Endothelial cell (in vitro differentiated cells): ENCODE results near the gene CSGALNACT2. TPM values are rescaled to one million over a fixed set of nuclear protein-coding genes. Genes with fewer than 3 reads are reported as not detected.

Experiments
- DNase-seq: peaks from one replicate; pipeline ENCODE4 v3.0.0; 2021; ENCODE audit warnings: low spot score
- H3K27ac Mint-ChIP-seq: one replicate; pipeline ENCODE4 v1.8.0; 2021; ENCODE audit warnings: mixed read lengths, inconsistent platforms; ENCODE audit not compliant: unreplicated experiment
- H3K27me3 Mint-ChIP-seq: one replicate; pipeline ENCODE4 v1.8.0; 2021; ENCODE audit warnings: mild to moderate bottlenecking, moderate library complexity, mixed read lengths, inconsistent platforms; ENCODE audit not compliant: unreplicated experiment
- H3K36me3 Mint-ChIP-seq: one replicate; pipeline ENCODE4 v1.8.0; 2021; ENCODE audit warnings: mild to moderate bottlenecking, low read depth, mixed read lengths, inconsistent platforms; ENCODE audit not compliant: unreplicated experiment
- H3K4me1 Mint-ChIP-seq: one replicate; pipeline ENCODE4 v1.8.0; 2021; ENCODE audit warnings: mild to moderate bottlenecking, mixed read lengths, inconsistent platforms; ENCODE audit not compliant: unreplicated experiment
- H3K4me3 Mint-ChIP-seq: one replicate; pipeline ENCODE4 v1.8.0; 2021; ENCODE audit warnings: mild to moderate bottlenecking, mixed read lengths, inconsistent platforms; ENCODE audit not compliant: unreplicated experiment
- H3K9me3 Mint-ChIP-seq: one replicate; pipeline ENCODE4 v1.8.0; 2021; ENCODE audit warnings: mixed read lengths, inconsistent platforms; ENCODE audit not compliant: unreplicated experiment
- total RNA-seq: library from RNA; stranded (reverse); fragmentation: NEBNext Ultra II Directional; extraction: Animal tissue kit (Norgen Biotek cat#: 25700); gene quantifications from one replicate; pipeline ENCODE4 v1.2.1, GENCODE V29; 2021; ENCODE audit not compliant: unreplicated experiment
- TF ChIP-seq, protein P1 (sequence below): fragments of 200-600 bp; sonication (generic); IDR thresholded peaks from one replicate; pipeline ENCODE4 v1.5.0; 2021; ENCODE audit warnings: antibody characterized with exemption; ENCODE audit not compliant: unreplicated experiment

Gene CSGALNACT2
- total RNA-seq, 1 donor from 2014 or later: 3.8 TPM

DNA sequence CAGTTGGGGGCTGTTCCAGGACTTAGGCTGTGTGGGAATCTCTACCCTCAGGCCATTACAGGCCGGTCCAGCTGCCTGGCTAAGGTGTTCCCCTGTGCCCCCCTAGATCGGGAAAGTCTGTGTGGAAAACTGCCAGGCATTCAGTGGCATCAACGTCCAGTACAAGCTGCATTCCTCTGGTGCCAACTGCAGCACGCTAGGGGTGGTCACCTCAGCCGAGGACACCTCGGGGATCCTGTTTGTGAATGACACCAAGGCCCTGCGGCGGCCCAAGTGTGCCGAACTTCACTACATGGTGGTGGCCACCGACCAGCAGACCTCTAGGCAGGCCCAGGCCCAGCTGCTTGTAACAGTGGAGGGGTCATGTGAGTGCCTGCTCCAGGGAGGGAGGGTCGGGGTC lies 27.1 kb upstream of the CSGALNACT2 start:
- TF ChIP-seq, protein P1, sequence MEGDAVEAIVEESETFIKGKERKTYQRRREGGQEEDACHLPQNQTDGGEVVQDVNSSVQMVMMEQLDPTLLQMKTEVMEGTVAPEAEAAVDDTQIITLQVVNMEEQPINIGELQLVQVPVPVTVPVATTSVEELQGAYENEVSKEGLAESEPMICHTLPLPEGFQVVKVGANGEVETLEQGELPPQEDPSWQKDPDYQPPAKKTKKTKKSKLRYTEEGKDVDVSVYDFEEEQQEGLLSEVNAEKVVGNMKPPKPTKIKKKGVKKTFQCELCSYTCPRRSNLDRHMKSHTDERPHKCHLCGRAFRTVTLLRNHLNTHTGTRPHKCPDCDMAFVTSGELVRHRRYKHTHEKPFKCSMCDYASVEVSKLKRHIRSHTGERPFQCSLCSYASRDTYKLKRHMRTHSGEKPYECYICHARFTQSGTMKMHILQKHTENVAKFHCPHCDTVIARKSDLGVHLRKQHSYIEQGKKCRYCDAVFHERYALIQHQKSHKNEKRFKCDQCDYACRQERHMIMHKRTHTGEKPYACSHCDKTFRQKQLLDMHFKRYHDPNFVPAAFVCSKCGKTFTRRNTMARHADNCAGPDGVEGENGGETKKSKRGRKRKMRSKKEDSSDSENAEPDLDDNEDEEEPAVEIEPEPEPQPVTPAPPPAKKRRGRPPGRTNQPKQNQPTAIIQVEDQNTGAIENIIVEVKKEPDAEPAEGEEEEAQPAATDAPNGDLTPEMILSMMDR: no peak
- peaks cover 10% of the 10 kb centered on the region for H3K27me3 Mint-ChIP-seq
- no peaks in the 10 kb centered on the region for H3K9me3 Mint-ChIP-seq
- H3K36me3 Mint-ChIP-seq: no peaks in the 10 kb centered on the region
- no peak overlapping the region for H3K4me3 Mint-ChIP-seq
- H3K27ac Mint-ChIP-seq: no peak overlapping the region
- H3K4me1 Mint-ChIP-seq: no peaks in the 10 kb centered on the region
- DNase-seq: no peak

DNA sequence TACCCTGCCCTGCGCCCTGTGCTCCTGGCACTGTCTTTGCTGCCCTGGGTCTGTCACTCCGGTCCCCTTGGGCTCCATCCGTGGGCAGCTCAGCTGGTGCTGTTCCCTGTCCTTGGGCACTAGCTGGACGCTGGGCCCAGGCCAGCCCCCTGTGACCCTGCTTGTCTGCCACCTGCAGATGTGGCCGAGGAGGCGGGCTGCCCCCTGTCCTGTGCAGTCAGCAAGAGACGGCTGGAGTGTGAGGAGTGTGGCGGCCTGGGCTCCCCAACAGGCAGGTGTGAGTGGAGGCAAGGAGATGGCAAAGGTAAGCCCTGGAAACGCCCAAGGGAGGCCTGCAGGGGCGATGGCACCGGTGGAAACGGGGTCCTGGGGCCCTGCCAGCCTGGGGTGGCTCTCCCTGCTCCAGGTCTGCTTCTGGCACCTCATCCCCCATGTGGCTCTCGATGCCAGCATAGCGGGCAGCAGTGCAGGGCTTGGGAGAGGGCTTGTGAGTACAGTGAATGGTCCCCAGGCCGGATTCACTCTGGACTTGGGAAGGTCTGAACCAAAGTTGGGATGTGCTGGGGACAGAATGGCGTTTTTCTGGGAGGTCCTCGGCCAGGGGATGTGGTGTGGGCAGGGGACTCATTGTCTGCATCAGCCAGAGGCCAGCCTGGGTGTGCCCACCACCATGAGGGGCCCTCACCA lies 26.2 kb upstream of the CSGALNACT2 start:
- H3K9me3 Mint-ChIP-seq: no peaks in the 10 kb centered on the region
- H3K27ac Mint-ChIP-seq: no peak overlapping the region
- no peaks in the 10 kb centered on the region for H3K36me3 Mint-ChIP-seq
- peaks cover 10% of the 10 kb centered on the region for H3K27me3 Mint-ChIP-seq
- H3K4me3 Mint-ChIP-seq: no peak overlapping the region
- TF ChIP-seq, protein P1: no peak
- DNase-seq: no peak
- H3K4me1 Mint-ChIP-seq: no peaks in the 10 kb centered on the region

DNA sequence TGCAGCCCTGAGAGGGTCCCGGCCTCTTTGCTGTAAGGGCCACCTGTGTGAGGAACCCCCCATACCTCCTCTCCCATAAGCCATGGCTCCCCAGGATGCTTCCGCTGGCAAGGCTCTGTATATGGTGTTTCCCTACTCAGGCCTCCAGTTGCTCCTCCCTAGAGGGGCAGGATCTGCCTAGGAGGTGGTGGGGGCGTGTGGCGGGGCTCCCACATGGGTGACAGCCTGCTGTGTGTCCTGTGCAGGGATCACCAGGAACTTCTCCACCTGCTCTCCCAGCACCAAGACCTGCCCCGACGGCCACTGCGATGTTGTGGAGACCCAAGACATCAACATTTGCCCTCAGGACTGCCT lies 25.7 kb upstream of the CSGALNACT2 start:
- H3K4me3 Mint-ChIP-seq: no peak overlapping the region
- no peak overlapping the region for H3K27ac Mint-ChIP-seq
- TF ChIP-seq, protein P1: no peak
- no peaks in the 10 kb centered on the region for H3K4me1 Mint-ChIP-seq
- peaks cover 9% of the 10 kb centered on the region for H3K27me3 Mint-ChIP-seq
- no peaks in the 10 kb centered on the region for H3K9me3 Mint-ChIP-seq
- H3K36me3 Mint-ChIP-seq: no peaks in the 10 kb centered on the region
- no peak for DNase-seq

DNA sequence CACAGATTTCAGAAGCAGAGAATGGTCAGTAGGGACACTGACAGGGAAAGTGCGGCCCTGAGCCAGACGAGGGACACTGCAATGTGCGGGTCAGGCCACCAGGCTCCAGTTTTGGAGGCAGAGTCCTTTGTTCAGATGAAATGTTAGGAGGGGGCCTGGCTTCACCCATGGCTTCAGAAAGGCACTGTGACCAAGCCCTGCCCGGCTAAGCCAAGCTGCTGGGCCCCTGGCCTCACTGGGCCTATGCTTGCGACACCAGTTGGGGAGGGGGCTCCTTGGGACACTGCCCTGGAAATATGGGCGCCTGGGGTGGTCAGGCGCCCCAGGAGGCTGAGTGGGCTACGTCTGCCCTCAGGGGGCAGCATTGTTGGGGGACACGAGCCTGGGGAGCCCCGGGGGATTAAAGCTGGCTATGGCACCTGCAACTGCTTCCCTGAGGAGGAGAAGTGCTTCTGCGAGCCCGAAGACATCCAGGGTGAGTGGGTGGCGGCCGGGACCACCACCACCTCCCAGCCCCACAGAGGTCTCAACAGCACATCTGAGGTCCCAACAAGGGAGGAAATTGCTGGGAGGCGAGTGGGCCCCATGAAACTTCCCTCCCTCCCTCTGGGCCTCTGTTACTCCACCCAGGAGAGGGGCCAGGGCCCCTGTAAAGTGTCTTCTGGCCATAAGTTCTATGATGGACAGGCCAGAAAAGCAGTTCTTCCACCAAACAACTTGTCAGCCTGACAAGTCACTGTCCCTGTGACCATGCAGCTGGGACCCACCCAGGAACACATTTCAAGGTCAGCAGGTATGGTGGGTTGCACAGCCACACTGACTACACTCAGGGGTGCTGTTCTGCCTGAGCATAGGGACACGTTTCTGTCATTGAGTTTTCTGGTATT lies 24.8 kb upstream of the CSGALNACT2 start:
- TF ChIP-seq, protein P1: no peak
- Mint-ChIP-seq H3K4me1 (no peaks in the 10 kb centered on the region), H3K27me3 (peaks cover 10% of the 10 kb centered on the region), H3K27ac (no peak overlapping the region), H3K4me3 (no peak overlapping the region), H3K9me3 (no peaks in the 10 kb centered on the region), H3K36me3 (no peaks in the 10 kb centered on the region)
- no peak for DNase-seq

DNA sequence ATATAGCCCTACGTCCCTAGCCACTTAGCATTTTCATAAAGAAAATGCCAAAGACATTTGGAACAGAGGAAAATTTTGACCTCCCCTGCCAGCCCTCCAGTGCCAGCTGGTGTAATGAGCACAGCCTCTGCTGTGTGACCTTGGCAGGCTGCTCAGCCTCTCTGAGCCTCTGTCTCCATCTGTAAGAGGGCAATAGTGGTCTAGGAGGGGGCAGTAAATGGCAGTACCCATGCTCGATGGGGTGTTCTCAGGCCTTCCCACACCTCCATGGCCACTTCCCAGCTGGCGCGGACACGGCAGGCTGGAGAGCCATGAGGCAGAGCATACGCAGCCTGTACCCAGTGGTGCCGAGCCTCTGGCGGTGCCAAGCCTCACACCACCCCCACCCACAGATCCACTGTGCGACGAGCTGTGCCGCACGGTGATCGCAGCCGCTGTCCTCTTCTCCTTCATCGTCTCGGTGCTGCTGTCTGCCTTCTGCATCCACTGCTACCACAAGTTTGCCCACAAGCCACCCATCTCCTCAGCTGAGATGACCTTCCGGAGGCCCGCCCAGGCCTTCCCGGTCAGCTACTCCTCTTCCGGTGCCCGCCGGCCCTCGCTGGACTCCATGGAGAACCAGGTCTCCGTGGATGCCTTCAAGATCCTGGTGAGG lies 24.0 kb upstream of the CSGALNACT2 start:
- Mint-ChIP-seq H3K27me3 (peaks cover 11% of the 10 kb centered on the region), H3K27ac (no peak overlapping the region), H3K4me1 (no peaks in the 10 kb centered on the region), H3K36me3 (no peaks in the 10 kb centered on the region), H3K4me3 (no peak overlapping the region), H3K9me3 (no peaks in the 10 kb centered on the region)
- no peak for DNase-seq
- TF ChIP-seq, protein P1: no peak
